ENCODE data around the gene PDCL3.

DNA sequence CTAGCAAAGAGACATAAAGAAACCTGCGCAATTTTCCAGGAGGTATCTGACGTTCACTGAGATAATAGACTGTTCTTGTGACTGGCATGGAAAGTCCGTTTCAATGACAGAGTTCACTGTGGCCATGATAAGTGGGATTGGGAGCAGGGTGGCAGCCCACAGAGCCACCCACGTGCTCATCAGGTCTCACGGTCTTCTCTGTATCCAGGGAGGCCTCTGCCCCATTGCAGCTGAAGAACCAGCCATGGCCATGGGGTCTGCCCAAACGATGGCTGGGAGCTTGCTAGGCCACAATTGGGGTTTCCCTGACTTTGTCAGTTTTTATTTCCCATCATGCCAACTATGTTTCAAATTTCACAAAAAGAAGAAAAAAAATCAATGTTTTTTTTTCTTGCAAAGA is 57.2 kb downstream of the PDCL3 start:
- TF ChIP-seq, protein P1, sequence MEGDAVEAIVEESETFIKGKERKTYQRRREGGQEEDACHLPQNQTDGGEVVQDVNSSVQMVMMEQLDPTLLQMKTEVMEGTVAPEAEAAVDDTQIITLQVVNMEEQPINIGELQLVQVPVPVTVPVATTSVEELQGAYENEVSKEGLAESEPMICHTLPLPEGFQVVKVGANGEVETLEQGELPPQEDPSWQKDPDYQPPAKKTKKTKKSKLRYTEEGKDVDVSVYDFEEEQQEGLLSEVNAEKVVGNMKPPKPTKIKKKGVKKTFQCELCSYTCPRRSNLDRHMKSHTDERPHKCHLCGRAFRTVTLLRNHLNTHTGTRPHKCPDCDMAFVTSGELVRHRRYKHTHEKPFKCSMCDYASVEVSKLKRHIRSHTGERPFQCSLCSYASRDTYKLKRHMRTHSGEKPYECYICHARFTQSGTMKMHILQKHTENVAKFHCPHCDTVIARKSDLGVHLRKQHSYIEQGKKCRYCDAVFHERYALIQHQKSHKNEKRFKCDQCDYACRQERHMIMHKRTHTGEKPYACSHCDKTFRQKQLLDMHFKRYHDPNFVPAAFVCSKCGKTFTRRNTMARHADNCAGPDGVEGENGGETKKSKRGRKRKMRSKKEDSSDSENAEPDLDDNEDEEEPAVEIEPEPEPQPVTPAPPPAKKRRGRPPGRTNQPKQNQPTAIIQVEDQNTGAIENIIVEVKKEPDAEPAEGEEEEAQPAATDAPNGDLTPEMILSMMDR (IDR thresholded peaks at IDR 0.05), result no peak
- TF ChIP-seq, protein P2, sequence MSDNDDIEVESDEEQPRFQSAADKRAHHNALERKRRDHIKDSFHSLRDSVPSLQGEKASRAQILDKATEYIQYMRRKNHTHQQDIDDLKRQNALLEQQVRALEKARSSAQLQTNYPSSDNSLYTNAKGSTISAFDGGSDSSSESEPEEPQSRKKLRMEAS (CRISPR knock-in tag; IDR thresholded peaks at IDR 0.05), result no peak
- no peak for TF ChIP-seq FOXK1 (CRISPR knock-in tag; IDR thresholded peaks at IDR 0.05)
- TF ChIP-seq, protein P3, sequence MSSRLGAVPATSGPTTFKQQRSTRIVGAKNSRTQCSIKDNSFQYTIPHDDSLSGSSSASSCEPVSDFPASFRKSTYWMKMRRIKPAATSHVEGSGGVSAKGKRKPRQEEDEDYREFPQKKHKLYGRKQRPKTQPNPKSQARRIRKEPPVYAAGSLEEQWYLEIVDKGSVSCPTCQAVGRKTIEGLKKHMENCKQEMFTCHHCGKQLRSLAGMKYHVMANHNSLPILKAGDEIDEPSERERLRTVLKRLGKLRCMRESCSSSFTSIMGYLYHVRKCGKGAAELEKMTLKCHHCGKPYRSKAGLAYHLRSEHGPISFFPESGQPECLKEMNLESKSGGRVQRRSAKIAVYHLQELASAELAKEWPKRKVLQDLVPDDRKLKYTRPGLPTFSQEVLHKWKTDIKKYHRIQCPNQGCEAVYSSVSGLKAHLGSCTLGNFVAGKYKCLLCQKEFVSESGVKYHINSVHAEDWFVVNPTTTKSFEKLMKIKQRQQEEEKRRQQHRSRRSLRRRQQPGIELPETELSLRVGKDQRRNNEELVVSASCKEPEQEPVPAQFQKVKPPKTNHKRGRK (CRISPR knock-in tag; IDR thresholded peaks at IDR 0.05; ENCODE audit: borderline replicate concordance), result no peak
